ENCODE results near the gene MACC1. TPM values are rescaled to one million over a fixed set of nuclear protein-coding genes. Genes with fewer than 3 reads are reported as not detected.

Gene MACC1
- total RNA-seq, 2 donors from 2014 or later, result 15.2 to 16.6 TPM

- H3K9me3 ChIP-seq, result no peaks in the 10 kb centered on the region
- H3K27ac ChIP-seq, result no peak overlapping the region
- no peak for DNase-seq
- no peak for ATAC-seq
- no peak overlapping the region for H3K4me3 ChIP-seq
- no peaks in the 10 kb centered on the region for H3K36me3 ChIP-seq (replicated peaks in 1 of 2; ENCODE audit: insufficient read depth in 1 of 2, low read depth in 2 of 2)
- no peaks in the 10 kb centered on the region for H3K4me1 ChIP-seq
- TF ChIP-seq POLR2A (IDR thresholded peaks at IDR 0.05) (no peak), CTCF (IDR thresholded peaks at IDR 0.05) (no peak)
- intact Hi-C loops (cut with DNase I), result no loop called here
- WGBS, 2 donors, result 73 to 82% methylated on average over 1 of the region's 1 CpG
- H3K27me3 ChIP-seq, result no peaks in the 10 kb centered on the region
These were observed 32.7 kb upstream of the MACC1 start for GRCh38 chr7:20249920-20250319.

GRCh38 chr7:20249376-20249775 is 32.2 kb upstream of the MACC1 start:
- Histone ChIP-seq H3K36me3 (replicated peaks in 1 of 2; ENCODE audit: insufficient read depth in 1 of 2, low read depth in 2 of 2) (no peaks in the 10 kb centered on the region), H3K27ac (no peak overlapping the region), H3K4me1 (no peaks in the 10 kb centered on the region), H3K27me3 (no peaks in the 10 kb centered on the region), H3K9me3 (no peaks in the 10 kb centered on the region), H3K4me3 (no peak overlapping the region)
- TF ChIP-seq CTCF (IDR thresholded peaks at IDR 0.05) (no peak), POLR2A (IDR thresholded peaks at IDR 0.05) (no peak)
- no peak for ATAC-seq
- WGBS, 2 donors, result 61 to 71% methylated on average over 4 of the region's 4 CpGs
- no peak for DNase-seq
- intact Hi-C loops (cut with DNase I), result no loop called here

GRCh38 chr7:20246236-20246635 is 29.1 kb upstream of the MACC1 start:
- no peaks in the 10 kb centered on the region for H3K9me3 ChIP-seq
- peaks cover 2% of the 10 kb centered on the region for H3K4me1 ChIP-seq
- DNase-seq, result no peak
- no peak for ATAC-seq
- WGBS, 2 donors, result 81 to 85% methylated on average over 5 of the region's 5 CpGs
- H3K27ac ChIP-seq, result no peak overlapping the region
- TF ChIP-seq POLR2A (IDR thresholded peaks at IDR 0.05) (no peak), CTCF (IDR thresholded peaks at IDR 0.05) (no peak)
- no peak overlapping the region for H3K4me3 ChIP-seq
- intact Hi-C loops (cut with DNase I), result no loop called here
- no peaks in the 10 kb centered on the region for H3K36me3 ChIP-seq (replicated peaks in 1 of 2; ENCODE audit: insufficient read depth in 1 of 2, low read depth in 2 of 2)
- H3K27me3 ChIP-seq, result no peaks in the 10 kb centered on the region

GRCh38 chr7:20244334-20245120 is 27.3 kb upstream of the MACC1 start:
- Histone ChIP-seq H3K4me1 (peaks cover 6% of the 10 kb centered on the region), H3K4me3 (no peak overlapping the region), H3K27me3 (no peaks in the 10 kb centered on the region), H3K36me3 (replicated peaks in 1 of 2; ENCODE audit: insufficient read depth in 1 of 2, low read depth in 2 of 2) (no peaks in the 10 kb centered on the region), H3K27ac (no peak overlapping the region), H3K9me3 (no peaks in the 10 kb centered on the region)
- TF ChIP-seq POLR2A (IDR thresholded peaks at IDR 0.05) (no peak), CTCF (IDR thresholded peaks at IDR 0.05) (no peak)
- WGBS, 2 donors, result 57 to 67% methylated on average over 3 of the region's 3 CpGs
- intact Hi-C loops (cut with DNase I), result no loop called here
- no peak for ATAC-seq
- no peak for DNase-seq

- ATAC-seq (no peak), DNase-seq (no peak)
- 81 to 83% methylated on average over 2 of the region's 2 CpGs for WGBS, 2 donors
- H3K9me3 ChIP-seq, result no peaks in the 10 kb centered on the region
- no peaks in the 10 kb centered on the region for H3K27me3 ChIP-seq
- peaks cover 6% of the 10 kb centered on the region for H3K4me1 ChIP-seq
- no peak for TF ChIP-seq CTCF (IDR thresholded peaks at IDR 0.05)
- TF ChIP-seq POLR2A (IDR thresholded peaks at IDR 0.05), result no peak
- no peak overlapping the region for H3K27ac ChIP-seq
- H3K36me3 ChIP-seq (replicated peaks in 1 of 2; ENCODE audit: insufficient read depth in 1 of 2, low read depth in 2 of 2), result no peaks in the 10 kb centered on the region
- H3K4me3 ChIP-seq, result no peak overlapping the region
- intact Hi-C loops (cut with DNase I), result no loop called here
These were observed 24.7 kb upstream of the MACC1 start for GRCh38 chr7:20241911-20242261.

Measured in body of pancreas (tissue), 4 donors.